GM12878 (cell line): ENCODE results near the gene JAKMIP1. TPM values are rescaled to one million over a fixed set of nuclear protein-coding genes. Genes with fewer than 3 reads are reported as not detected.

ENCODE experiments used
- ATAC-seq: fragments of 200-7000 bp; cut with Tn5 transposase; 3 replicates; pipeline ENCODE4 v1.9.1; 2020; ENCODE audit warnings: mild to moderate bottlenecking, moderate library complexity
- BruUV-seq: library from RNA; stranded (reverse); fragments of 400-500 nt; replicated peaks from 2 replicates; lab custom pipeline; 2021; lab: Mats Ljungman, UMichigan
- CTCF ChIA-PET: fragments of 300-600 bp; sonication (Branson Sonifier 250); formaldehyde crosslinking; extraction: SDS; loops from one replicate; lab custom pipeline; 2021; ENCODE audit warnings: inconsistent platforms; lab: Yijun Ruan, JAX
- POLR2A ChIA-PET: fragments of 350-600 bp; formaldehyde crosslinking; extraction: SDS; loops from one replicate; lab custom pipeline; 2021; ENCODE audit warnings: inconsistent platforms; lab: Charles Lee
- RAD21 ChIA-PET: fragments of 300-600 bp; sonication (Branson Sonifier 250); formaldehyde crosslinking; loops from one replicate; lab custom pipeline; 2023; ENCODE audit warnings: antibody characterized with exemption; ENCODE audit not compliant: unreplicated experiment; lab: Charles Lee
- SMC1A ChIA-PET: fragments of 300-600 bp; sonication (Branson Sonifier 250); formaldehyde crosslinking; loops from one replicate; lab custom pipeline; 2023; ENCODE audit not compliant: unreplicated experiment, uncharacterized antibody; lab: Charles Lee
- DNase-seq: peaks from one replicate; pipeline ENCODE4 v3.0.0-alpha.2; 2011; ENCODE audit warnings: low read depth, low spot score
- FAIRE-seq: peaks from 3 replicates; lab custom pipeline; 2011; peaks lifted over from hg19 to GRCh38; lab: Jason Lieb, UNC
- H2AFZ ChIP-seq: 2 replicates; pipeline ENCODE4 v1.6.0; 2011; ENCODE audit warnings: low read depth, low read length, control low read depth; ENCODE audit not compliant: control insufficient read depth
- H3K27ac ChIP-seq: 2 replicates; pipeline ENCODE4 v1.5.1; 2011; ENCODE audit warnings: control low read depth; ENCODE audit not compliant: control insufficient read depth, insufficient read depth
- H3K27me3 ChIP-seq, 2 experiments: replicated peaks in 1 of 2; 2 replicates each; pipeline versions ENCODE4 v1.6.0 to v1.6.1; 2011; ENCODE audit warnings: low read length in 1 of 2; ENCODE audit not compliant: control insufficient read depth in 2 of 2, insufficient read depth in 2 of 2
- H3K36me3 ChIP-seq, 2 experiments: 2 replicates each; pipeline ENCODE4 v1.5.1; 2011; ENCODE audit warnings: low read length in 1 of 2; ENCODE audit not compliant: control insufficient read depth in 2 of 2, insufficient read depth in 2 of 2
- H3K4me1 ChIP-seq: 2 replicates; pipeline ENCODE4 v1.6.1; 2011; ENCODE audit warnings: mild to moderate bottlenecking, low read length, moderate library complexity, mixed read lengths; ENCODE audit not compliant: control insufficient read depth, insufficient read depth
- H3K4me2 ChIP-seq: 2 replicates; pipeline ENCODE4 v1.6.0; 2011; ENCODE audit warnings: control low read depth; ENCODE audit not compliant: control insufficient read depth, insufficient read depth
- H3K4me3 ChIP-seq: fragments of 200-600 bp; sonication (generic); 2 replicates; pipeline ENCODE4 v1.5.1; 2016
- H3K79me2 ChIP-seq: 2 replicates; pipeline ENCODE4 v1.6.0; 2011; ENCODE audit warnings: low read length; ENCODE audit not compliant: control insufficient read depth, insufficient read depth
- H3K9ac ChIP-seq: 2 replicates; pipeline ENCODE4 v1.8.0; 2011; ENCODE audit warnings: low read length, control low read depth, mixed read lengths; ENCODE audit not compliant: control insufficient read depth, insufficient read depth
- H3K9me3 ChIP-seq: replicated peaks from 3 replicates; pipeline ENCODE4 v1.5.1; 2011; ENCODE audit warnings: mild to moderate bottlenecking, low read length; ENCODE audit not compliant: control insufficient read depth, insufficient read depth
- H4K20me1 ChIP-seq: 2 replicates; pipeline ENCODE4 v1.6.0; 2011; ENCODE audit not compliant: control insufficient read depth, insufficient read depth
- BACH1 ChIP-seq: fragments of 450-650 bp; IDR thresholded peaks from 2 replicates; pipeline ENCODE4 v1.6.1; 2017; ENCODE audit warnings: mild to moderate bottlenecking, borderline replicate concordance
- CBX3 ChIP-seq: fragments of 200-600 bp; sonication (generic); IDR thresholded peaks from 2 replicates; pipeline ENCODE4 v1.6.1; 2016; ENCODE audit warnings: low read depth, borderline replicate concordance
- FOXK2 ChIP-seq: fragments of 450-650 bp; IDR thresholded peaks from 2 replicates; pipeline ENCODE4 v1.6.1; 2017; ENCODE audit warnings: mild to moderate bottlenecking, moderate library complexity
- GABPA ChIP-seq: IDR thresholded peaks from 2 replicates; pipeline ENCODE4 v1.6.1; 2014; ENCODE audit warnings: antibody characterized with exemption, low read depth, mild to moderate bottlenecking, inconsistent platforms
- NBN ChIP-seq: fragments of 450-650 bp; IDR thresholded peaks from 2 replicates; pipeline ENCODE4 v1.6.1; 2016
- NR2F1 ChIP-seq: fragments of 450-650 bp; conservative IDR thresholded peaks from 2 replicates; pipeline ENCODE4 v1.6.1; 2017; ENCODE audit warnings: mild to moderate bottlenecking
- PRDM15 ChIP-seq: fragments of 450-650 bp; formaldehyde crosslinking; IDR thresholded peaks from 2 replicates; pipeline ENCODE4 v1.4.0; 2020; ENCODE audit warnings: mild to moderate bottlenecking, moderate library complexity
- RBBP5 ChIP-seq: fragments of 200-600 bp; sonication (generic); conservative IDR thresholded peaks from 2 replicates; pipeline ENCODE4 v1.6.1; 2016
- TARDBP ChIP-seq: IDR thresholded peaks from 2 replicates; pipeline ENCODE4 v1.6.1; 2016; ENCODE audit warnings: borderline replicate concordance
- YBX1 ChIP-seq: fragments of 450-650 bp; IDR thresholded peaks from 2 replicates; pipeline ENCODE4 v1.6.1; 2016; ENCODE audit warnings: antibody characterized with exemption
- ZNF384 ChIP-seq: IDR thresholded peaks from 2 replicates; pipeline ENCODE4 v1.6.1; 2012; ENCODE audit warnings: low read depth, mild to moderate bottlenecking, low read length, improper control_type of control experiment, borderline replicate concordance
- ZNF592 ChIP-seq: fragments of 450-650 bp; IDR thresholded peaks from 2 replicates; pipeline ENCODE4 v1.6.1; 2017; ENCODE audit warnings: mild to moderate bottlenecking, moderate library complexity
- ZNF622 ChIP-seq: fragments of 450-650 bp; IDR thresholded peaks from 2 replicates; pipeline ENCODE4 v1.6.1; 2017; ENCODE audit warnings: mild to moderate bottlenecking, inconsistent platforms
- WGBS: methylation state at CpG from one replicate; pipeline ENCODE4 v1.1.6; 2016; ENCODE audit warnings: low lambda C conversion rate; ENCODE audit not compliant: insufficient replicate concordance, insufficient coverage; ENCODE audit errors: missing lambda C conversion rate; 5-methylcytosine and 5-hydroxymethylcytosine counted together
- in situ Hi-C: fragments of 300-500 bp; cut with MboI; formaldehyde crosslinking; loops from 9 replicates; pipeline ENCODE4 v1.14.3; 2018; ENCODE audit warnings: mixed read lengths
- intact Hi-C: fragments of 100-400 bp; cut with micrococcal nuclease; formaldehyde crosslinking; loops from one replicate; pipeline ENCODE4 v1.14.2; 2022; ENCODE audit not compliant: unreplicated experiment
- polyA plus RNA-seq, 11 experiments: library from polyadenylated mRNA; depleted of rRNA in 4 of 11; unstranded in 6 of 11; stranded (reverse) in 5 of 11; fragments of >200 nt; fragmentation: Nextera tagmentation in 4 of 11; fragmentation: Illumina TruSeq in 1 of 11; extraction: Ambion mirVana in 4 of 11; extraction: Trizol in 1 of 11; gene quantifications; 1 replicate in 1 of 11; 2 replicates in 10 of 11; pipeline versions ENCODE4 v1.2.1 to v1.2.3, GENCODE V29; 2011 to 2016; ENCODE audit warnings: inconsistent platforms in 2 of 11, missing spikeins in 2 of 11, low read depth in 1 of 11
- total RNA-seq, 4 experiments: library from RNA; depleted of rRNA in 3 of 4; stranded (reverse); fragments of >200 nt in 3 of 4; fragmentation: Illumina TruSeq in 1 of 4; extraction: Trizol in 1 of 4; gene quantifications; 2 replicates each; pipeline versions ENCODE4 v1.2.1 to v1.2.3, GENCODE V29; 2013 to 2021
- TF ChIP-seq, protein P1 (sequence below): IDR thresholded peaks from 2 replicates; pipeline ENCODE4 v1.6.1; 2011; ENCODE audit warnings: low read depth, mild to moderate bottlenecking, low read length, moderate library complexity, borderline replicate concordance; ENCODE audit errors: extremely low read depth

The JAKMIP1 gene
- total and polyA plus RNA-seq, 10 of the 15 experiments (the other 5 are each of a cell fraction or from before 2014, with no cell fraction given), result 0.52 to 16.7 (median 12.3) TPM

DNA sequence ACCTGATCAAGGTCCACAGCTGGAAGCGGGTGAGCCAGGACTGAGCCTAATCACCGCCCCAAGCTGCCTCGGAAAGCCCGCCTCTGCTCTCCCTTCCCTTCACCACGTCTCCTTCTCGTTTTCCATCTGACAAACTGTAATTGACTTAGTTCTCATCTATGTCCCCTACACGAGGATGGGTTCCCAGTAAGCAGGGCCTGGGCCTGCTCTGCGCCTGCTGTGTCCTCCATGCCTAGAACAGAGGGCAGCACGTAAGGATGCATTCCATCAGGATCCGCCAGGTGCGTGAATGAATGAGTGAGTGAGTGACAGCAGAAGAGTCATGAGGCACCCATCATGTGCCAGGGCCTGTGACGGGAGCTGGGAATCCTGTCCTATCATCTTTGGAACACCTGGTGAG lies 86.7 kb downstream of the JAKMIP1 start:
- no peaks in the 10 kb centered on the region for H4K20me1 ChIP-seq
- BruUV-seq, result no TSS peak
- no peak overlapping the region for H3K9ac ChIP-seq
- ChIA-PET RAD21 (no interaction called here), SMC1A (no interaction called here), POLR2A (no interaction called here), CTCF (no interaction called here)
- intact Hi-C loops, result no loop called here
- ATAC-seq (no peak), FAIRE-seq (no peak), DNase-seq (no peak)
- no peaks in the 10 kb centered on the region for H3K27me3 ChIP-seq
- no peak overlapping the region for H2AFZ ChIP-seq
- H3K4me3 ChIP-seq, result no peak overlapping the region
- H3K79me2 ChIP-seq, result no peaks in the 10 kb centered on the region
- TF ChIP-seq PRDM15 (no peak), ZNF622 (no peak), TARDBP (no peak), NR2F1 (no peak), FOXK2 (no peak), RBBP5 (no peak), GABPA (no peak), YBX1 (no peak), BACH1 (no peak), CBX3 (no peak), NBN (no peak), ZNF592 (no peak), ZNF384 (no peak)
- TF ChIP-seq, protein P1, sequence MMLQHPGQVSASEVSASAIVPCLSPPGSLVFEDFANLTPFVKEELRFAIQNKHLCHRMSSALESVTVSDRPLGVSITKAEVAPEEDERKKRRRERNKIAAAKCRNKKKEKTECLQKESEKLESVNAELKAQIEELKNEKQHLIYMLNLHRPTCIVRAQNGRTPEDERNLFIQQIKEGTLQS, result no peak
- H3K27ac ChIP-seq, result no peak overlapping the region
- no peaks in the 10 kb centered on the region; a peak in 1 of 4 replicates for H3K36me3 ChIP-seq
- WGBS, result 87% methylated on average over 12 of the region's 12 CpGs
- H3K4me1 ChIP-seq, result no peaks in the 10 kb centered on the region
- in situ Hi-C loops, result no loop called here
- H3K9me3 ChIP-seq, result no peaks in the 10 kb centered on the region
- no peak overlapping the region for H3K4me2 ChIP-seq
